Stimulated activated naive CD8-positive, alpha-beta T cell treated with anti-CD3 and anti-CD28 coated beads, Interleukin-15, Interleukin-2, amounts not matched to agents 100 U/mL and 50 U/mL, for 24 hours (primary cell): Measurements from ENCODE around the gene CENPB.

Experiments used
- ATAC-seq: fragments of 150-1000 bp; cut with Tn5 transposase; one replicate; pipeline ENCODE4 v1.10.0; 2021
- DNase-seq: peaks from one replicate; pipeline ENCODE4 v3.0.0; 2021

The CENPB gene

GRCh38 chr20:3748073-3748472, 38.5 kb downstream of the CENPB start:
- ATAC-seq, result no peak
- DNase-seq, result no peak

DNA sequence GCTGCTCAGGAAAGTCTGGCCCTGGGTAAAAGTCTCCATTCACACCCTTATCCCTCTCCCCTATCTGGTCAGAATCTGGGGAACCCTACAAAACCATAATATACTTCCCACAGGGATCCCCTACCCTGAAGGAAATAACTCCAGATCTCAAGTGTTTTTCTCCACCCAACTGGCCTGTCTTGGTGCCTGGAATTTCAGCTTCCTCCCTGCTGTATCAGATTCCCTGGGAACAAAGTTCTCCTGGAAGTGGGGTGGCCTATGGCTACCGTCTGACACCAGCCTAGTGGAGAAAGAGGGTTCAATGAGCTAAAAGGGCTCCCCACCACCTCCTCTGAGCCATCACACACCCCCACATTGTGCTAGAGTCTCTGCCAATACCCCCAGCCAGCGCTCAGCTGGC, 39.1 kb downstream of the CENPB start:
- DNase-seq (no peak), ATAC-seq (no peak)

DNA sequence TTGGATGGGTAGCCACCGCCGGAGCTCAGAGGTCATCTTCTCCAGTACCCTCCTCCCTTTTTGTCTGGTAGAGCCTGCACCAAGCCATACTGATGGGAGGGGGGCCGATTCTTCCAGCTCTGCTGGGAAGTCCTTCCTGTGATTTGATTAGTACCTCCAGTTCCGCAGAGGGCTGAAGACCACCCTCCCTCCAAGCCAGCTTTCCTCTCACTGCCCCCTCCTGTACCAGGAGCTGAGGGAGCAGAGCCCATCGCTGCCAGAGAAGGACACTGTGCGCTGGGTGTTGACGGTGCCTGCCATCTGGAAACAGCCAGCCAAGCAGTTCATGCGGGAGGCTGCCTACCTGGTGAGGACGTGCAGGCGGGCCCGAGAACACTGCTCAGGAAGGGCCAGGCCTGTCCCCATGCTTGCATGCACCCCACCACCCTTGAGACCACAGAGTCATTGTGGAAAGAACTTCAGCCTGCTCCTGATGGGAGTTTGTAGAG, 40.8 kb downstream of the CENPB start:
- ATAC-seq, result no peak

GRCh38 chr20:3744806-3745685, 41.5 kb downstream of the CENPB start:
- peak; percentile 76 for DNase-seq
- peak; percentile 48 for ATAC-seq

More for the DNA sequence above, 40.8 kb downstream of the CENPB start:
- DNase-seq, result no peak

DNA sequence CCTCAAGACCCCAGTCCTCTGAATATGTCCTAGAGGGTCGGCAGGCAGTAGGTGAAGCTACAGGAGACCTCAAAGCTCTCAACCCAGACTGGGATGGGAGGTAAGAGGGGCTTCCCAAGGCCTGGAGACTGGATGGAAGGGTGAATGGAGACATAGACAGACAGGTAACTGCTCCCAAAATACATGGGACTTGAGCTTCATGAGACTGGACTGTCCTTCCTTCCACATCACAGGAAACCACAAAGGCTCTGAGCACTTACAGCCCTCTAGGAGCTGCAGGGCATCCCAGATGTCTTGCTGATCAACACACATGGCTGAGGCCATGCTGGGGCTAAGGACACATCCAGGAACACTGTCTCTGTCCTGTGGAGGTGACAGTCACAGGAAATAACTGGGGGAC, 42.5 kb downstream of the CENPB start:
- ATAC-seq, result no peak
- no peak for DNase-seq

GRCh38 chr20:3743251-3743650, 43.3 kb downstream of the CENPB start:
- ATAC-seq (no peak), DNase-seq (no peak)

- ATAC-seq (no peak), DNase-seq (no peak)
Observed at GRCh38 chr20:3741836-3742458, 44.6 kb downstream of the CENPB start.

- ATAC-seq (no peak), DNase-seq (no peak)
Observed at GRCh38 chr20:3740615-3741301, 45.8 kb downstream of the CENPB start.

DNA sequence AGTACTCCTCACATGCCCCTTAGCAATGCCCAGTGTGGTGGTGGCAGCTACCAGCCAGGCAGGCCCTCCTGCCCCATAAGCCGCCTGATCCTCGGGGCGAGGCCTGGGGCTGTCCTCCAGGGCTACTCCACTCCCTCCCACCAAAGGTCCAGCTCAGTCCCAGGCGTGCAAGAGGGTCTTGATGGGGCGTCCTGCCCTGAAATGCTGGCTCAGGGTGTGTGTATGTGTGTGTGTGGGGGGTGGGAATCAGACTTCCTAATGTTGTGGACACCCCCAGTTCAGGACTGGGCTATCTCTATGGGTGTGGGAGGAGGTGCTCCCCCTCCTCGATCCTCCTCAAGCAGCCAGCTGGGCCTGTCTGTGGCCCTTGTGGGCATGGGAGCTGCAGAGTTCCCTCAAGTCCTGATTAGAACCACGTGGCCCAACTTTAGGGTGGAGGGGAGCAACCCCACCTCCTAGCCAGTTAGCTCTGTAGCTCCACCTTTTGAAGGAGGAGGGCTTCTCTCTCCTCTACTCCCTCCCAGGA, 46.6 kb downstream of the CENPB start:
- no peak for DNase-seq
- no peak for ATAC-seq

DNA sequence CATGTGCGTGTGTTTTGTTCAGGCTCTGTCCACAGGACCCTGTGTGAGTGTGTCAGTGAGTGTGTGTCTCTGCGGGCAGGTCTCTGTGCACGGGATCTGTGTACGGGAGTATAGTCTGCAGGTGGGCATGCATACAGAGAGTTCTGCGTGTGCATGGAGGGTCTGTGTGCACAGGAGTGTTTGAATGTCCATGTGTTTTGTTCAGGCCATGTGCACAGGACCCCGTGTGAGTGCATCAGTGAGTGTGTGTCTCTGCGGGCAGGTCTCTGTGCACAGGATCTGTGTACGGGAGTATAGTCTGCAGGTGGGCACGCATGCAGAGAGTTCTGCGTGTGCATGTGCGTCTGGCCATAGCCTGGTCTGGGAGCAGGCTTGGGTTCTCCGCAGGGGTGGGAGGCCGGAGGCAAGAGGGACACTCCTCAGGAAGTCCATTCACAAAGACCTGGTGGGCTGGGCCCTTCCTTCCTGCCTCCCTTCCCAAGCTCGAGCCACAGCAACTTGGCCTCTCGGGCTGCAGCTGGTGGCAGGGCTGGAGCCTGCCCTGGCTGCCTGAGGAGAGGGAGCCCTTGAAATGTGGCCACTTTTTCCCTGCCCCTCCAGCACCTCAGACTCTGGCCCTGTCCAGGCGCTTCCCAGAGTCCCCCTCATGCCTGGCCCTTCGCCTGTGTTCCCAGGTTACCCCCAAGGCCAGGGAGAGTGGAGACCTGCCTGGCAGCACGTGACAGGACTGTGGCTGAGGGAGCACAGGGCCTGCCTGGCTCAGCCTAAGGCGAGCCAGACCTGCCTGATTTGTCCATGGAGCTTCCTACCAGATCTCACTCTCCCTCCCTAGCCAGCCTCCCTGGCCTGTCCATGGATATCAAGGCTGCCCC, 47.2 kb downstream of the CENPB start:
- ATAC-seq, result no peak
- no peak for DNase-seq

DNA sequence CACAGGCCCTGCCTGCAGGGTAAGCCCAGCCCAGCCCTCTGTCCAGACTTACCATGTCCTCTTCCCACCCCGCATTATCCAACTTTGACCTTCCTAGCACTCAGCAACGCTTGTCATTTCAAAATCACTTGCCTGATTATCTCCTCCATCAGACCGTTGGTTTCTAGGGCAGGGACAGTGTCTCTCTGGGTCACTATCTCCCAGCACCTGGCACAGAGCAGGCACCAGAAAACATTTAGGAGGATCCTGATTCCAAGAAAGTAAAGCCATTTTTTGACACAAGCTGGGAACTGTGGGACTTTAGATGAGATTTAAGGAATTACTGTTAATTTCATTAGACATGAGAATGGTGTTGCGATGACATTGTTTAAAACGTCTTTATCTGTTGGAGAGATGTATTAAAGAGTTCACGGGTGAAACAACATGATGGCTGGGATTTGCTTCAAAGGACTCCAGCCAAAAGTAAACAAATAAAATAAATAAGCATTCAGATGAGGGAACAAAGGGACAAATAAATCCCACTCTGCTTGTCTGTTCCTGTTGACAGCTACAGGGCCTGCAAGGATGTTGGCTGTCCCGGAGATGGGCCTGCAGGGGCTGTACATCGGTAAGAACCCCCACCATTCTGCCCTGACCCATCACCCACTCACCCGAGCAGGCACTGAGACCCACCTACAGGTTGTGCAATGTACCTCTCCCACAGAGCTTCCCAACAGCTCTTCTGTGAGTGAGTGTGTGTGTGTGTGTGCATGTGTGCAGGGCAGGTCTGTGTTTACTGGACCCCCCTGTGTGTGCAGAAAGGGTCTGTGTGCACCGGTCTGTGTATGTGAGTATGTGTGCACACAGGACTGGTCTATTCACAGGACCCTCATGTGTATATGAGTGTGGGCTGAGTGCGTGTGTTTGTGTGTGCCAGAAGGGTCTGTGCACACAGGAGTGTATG, 48.2 kb downstream of the CENPB start:
- ATAC-seq (no peak), DNase-seq (no peak)

- no peak for DNase-seq
- no peak for ATAC-seq
Observed at GRCh38 chr20:3735768-3736167, 50.8 kb downstream of the CENPB start.

DNA sequence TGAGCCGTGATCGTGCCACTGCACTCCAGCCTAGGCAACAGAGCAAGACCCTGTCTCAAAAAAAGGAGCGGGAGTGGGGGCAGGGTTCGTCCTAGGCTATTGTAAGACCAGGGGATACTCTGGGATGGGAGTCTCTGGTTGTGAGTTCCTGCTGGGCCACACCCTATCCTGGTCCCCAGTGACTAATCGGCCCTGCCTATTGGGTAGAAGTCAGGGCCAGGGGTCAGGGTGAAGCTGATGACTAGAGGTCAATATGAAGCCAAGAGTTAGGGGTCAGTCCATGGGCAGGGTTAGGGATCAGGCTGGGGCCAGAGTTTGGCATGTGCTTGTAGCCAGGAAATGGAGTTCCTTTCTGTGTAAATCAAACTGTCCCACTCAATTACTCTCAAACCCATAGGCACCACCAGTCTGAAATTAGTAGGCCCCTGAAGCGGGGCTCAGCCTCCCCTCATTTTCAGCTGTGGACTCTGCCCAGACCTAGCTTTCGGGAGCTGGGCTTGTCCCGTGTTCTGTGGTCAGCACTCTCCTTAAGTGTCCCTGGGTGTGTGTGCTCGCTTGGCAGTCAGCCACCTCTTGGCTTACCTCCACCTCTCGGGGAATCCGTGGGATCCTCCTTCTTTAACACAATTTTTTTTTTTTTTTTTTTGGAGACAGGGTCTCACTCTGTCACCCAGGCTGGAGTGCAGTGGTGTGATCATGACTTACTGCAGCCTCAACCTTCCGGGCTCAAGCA, 52.3 kb downstream of the CENPB start:
- ATAC-seq (no peak), DNase-seq (no peak)
